ENCODE results near the gene KCTD13.

KCTD13 gene

GRCh38 chr16:29857133-29857760, 68.8 kb downstream of the KCTD13 start:
- ChIA-PET CTCF (interaction anchor here (3.4 kb wide), 1 partner anchor 9 kb away, joined by 40 read pairs; no protein-coding TSS in a partner anchor), POLR2A (interaction anchor here (1.2 kb wide), 1 partner anchor 10 kb away, joined by 5 read pairs; no protein-coding TSS in a partner anchor)
- no peak for TF ChIP-seq CTCF (IDR thresholded peaks at IDR 0.05; ENCODE audit: control extremely low read depth, extremely low read depth, low read depth, missing control alignments)
- no peak for DNase-seq (ENCODE audit: extremely low spot score)

All from GM10248 (cell line).